ENCODE results near the gene IFNK.

Gene IFNK

GRCh38 chr9:27573634-27574590 is 49.8 kb downstream of the IFNK start:
- DNase-seq = peak; percentile 98 to 100 (median 100)

Data from suppressor macrophage (primary cell).